GM21619 (cell line): Measurements from ENCODE around the gene PDZD2.
A peak's percentile ranks its signal among the peaks of the same experiment; 100 is the strongest.

Source experiments
- ATAC-seq: cut with Tn5 transposase; IDR thresholded peaks from one replicate; pipeline ENCODE4 v1.9.1; 2021; ENCODE audit not compliant: unreplicated experiment

PDZD2 gene

DNA sequence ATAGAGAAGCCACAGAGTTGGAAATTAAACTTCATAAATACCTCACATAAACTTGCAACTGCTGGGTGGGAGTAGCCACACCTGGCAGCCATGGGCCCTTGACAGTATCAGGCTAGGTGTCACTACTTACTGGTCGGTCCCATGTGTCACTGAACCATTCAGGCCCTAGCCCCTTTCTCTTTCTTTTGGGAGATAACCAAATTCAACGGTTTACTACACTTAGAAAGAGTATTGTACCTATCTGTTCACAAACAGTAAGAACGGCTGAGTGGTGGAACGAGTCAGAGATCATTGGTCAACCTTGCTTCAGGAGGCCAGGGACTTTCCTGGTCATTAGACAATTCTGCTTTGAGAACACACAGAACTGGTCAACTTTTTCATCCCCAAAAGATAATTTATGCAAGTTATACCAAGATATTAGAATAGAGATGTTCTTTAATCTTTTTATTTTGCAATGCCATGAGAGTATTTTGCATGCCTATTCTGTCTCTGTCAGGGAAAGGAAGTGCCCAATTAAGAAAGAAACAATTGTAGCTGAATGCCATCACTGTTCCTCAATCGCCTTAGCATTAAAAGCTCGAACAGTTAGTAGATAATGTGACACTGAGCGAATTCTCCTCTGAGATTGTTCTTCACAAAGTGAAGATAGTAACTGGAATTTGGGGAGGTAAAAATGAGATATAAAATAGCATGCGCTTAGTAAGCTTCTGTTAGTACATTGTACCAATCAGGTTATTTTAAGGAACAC, 484.3 kb downstream of the PDZD2 start:
- ATAC-seq = peak; percentile 44

DNA sequence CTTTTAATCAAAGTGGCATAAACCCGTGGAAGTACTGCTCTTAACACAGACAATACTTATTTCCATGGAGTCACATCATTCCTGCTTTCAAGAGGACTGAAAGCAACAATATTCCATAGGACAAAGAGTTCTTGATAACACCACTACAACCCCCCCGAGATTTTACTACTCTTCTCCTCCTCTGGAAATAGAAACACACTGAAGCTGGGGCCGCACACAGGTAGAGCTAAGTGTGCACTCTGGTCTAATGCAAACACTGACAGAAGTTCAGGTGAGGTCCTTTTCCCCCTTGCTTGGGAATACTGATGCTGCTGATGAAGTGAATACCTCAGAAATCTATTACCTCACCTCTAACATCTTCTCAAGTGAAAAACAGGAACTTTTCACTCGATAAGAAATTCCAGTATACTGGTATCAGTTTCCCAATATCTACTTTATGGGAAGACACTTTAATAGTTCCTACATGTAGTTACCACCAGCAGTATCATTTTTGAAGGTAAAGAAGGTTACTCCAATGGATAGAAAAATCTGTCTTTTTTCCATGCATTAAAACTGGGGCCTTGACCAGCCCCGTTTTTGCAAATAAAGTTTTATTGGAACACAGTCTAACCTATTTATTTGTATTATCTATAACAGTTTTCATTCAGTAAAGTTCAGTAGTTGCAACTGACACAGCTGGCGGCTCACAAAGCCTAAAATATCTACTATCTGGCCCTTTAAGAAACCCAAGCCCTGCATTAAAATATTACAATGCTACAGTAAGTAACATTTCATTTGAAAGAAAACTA, 485.2 kb downstream of the PDZD2 start:
- ATAC-seq = no peak

DNA sequence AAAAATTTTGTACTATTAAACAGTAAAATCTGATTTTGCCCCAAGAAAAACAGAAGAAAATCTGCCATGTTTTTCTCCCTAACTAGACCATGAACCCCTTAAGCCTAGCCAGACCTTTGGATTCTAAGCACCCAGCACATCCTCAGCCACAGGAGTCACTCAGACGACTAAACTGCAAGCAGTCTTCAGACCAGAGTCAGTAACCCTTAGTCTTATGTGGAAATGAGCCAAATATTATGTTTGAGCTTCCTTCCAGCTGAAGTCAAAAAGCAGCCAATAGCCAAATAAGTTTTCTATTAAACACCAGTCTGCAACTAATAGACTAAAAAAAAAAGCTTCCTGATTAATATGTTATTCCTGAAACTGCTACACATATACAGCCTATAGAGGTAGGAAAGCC, 487.8 kb downstream of the PDZD2 start:
- no peak for ATAC-seq

DNA sequence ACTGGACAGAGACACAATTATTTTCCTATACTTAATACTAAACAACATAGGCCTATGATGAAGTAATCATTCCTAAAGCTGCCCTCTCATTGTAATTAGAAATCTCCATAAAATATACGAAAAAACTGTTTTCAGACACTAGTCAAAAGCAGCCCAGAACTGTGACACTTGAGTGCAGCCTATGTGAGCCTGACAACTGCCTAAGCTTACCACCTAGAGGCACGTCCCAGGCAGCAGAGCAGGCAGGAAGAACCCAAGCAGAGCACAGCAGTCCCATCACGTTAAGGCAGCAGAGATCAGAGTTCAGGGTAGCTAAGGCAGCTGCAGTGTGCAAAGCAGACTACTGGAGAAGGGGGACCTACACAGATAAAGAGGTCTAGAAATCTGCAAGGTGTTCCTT, 488.8 kb downstream of the PDZD2 start:
- ATAC-seq = no peak

DNA sequence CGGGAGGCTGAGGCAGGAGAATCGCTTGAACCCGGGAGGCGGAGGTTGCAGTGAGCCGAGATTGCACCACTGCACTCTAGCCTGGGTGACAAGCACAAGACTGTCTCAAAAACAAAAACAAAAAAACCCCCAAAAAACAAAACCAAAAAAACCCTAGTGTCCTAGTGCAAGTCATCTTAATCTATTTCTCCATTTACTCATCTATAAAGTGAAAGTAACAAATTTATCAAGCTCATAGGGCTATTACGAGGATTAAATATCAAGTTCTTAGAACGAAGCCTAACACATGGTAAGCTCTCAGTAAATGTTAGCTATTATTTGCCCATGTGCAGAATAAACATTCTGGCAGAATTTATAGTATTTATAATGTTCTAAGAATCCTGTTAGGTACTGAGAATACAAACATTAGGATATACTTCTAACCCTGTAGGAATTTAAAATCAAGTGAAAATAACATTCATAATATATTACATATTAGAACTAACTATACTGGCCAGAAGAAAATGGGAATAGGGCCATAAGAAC, 490.2 kb downstream of the PDZD2 start:
- no peak for ATAC-seq

DNA sequence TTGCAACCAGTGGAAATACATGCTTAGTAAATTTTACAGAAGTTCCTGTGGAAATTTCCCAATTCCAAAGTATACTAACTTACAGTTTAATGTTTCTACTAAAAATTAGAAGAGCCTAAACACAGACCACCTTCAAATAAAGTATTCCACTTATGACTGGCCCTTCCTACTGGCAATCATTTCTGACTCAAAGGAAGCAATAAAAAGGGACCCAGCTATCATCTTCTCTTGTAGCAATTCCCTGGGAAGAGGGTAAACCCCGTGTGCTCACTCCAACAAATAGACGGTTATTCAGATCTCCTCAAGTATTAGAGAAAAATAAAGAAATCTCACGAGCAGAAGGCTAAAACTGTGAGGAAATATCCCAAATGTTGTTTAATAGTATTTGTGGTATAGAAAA, 491.9 kb downstream of the PDZD2 start:
- no peak for ATAC-seq

DNA sequence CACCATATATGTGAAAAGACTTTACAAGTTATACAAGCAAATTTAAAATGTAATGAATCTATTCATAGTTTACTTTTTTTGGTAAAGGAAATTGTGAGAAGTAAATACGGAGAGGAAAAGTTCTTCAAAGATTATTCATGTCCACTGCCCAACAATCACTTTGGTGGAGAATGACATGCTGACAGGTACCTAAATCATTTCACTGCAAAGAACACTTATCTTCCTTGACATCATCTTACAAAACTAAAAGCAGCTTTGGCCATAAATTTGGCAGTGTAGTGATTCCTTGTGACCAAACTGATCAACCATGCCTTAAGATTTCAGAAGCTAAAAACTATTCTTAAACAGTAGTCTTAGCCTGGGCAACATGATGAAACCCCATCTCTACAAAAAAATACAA, 492.7 kb downstream of the PDZD2 start:
- no peak for ATAC-seq

DNA sequence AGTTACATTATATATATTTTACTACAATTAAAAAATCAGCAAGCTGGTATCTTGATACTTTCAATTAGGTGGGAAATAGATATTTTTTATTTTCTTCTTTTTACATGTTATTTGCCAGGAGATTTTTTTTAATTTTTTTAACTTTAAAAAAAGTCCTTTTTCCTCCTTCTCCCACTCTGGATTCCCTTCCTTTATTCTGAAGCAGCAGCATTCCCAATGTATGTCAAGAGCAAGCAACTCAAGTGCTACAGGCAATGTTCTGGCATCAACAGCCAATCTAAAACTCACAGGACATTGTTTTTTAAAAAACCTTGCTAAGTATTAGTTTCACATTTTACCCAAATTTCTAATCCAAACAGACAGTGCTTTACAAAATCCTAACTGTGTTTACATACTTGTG, 493.8 kb downstream of the PDZD2 start:
- no peak for ATAC-seq

DNA sequence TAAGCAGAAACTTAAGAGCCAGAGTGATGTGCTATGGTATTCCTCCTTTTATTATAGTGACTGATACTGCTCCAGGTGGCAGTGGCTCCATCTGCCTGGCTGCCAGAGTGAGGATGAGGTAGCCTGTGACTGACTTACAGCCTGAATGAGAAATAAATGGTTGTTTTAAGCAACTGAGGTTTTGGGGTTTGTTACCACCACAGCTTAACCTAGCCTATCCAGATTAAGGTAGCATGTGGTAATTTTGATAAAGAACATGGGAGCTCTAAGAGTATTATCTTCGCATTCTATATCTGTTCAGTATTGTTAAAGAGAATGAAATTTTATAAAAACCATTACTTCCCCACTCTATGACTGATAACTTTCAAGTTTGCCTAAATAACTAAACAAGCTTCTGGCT, 496.2 kb downstream of the PDZD2 start:
- no peak for ATAC-seq

DNA sequence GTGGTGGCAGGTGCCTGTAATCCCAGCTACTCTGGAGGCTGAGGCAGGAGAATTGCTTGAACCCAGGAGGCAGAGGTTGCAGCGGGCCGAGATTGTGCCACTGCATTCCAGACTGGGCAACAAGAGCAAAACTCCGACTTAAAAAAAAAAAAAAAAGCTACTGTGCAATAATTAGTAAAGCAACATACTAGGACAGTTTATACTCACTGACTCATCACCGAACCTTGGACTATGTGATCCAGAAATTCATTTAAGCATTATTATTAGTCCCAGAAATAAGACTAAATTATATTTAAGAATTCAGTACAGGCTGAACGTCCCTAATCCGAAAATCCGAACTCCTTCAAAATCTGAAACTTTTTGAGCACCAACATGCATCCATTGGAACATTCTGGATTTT, 497.4 kb downstream of the PDZD2 start:
- ATAC-seq = no peak

DNA sequence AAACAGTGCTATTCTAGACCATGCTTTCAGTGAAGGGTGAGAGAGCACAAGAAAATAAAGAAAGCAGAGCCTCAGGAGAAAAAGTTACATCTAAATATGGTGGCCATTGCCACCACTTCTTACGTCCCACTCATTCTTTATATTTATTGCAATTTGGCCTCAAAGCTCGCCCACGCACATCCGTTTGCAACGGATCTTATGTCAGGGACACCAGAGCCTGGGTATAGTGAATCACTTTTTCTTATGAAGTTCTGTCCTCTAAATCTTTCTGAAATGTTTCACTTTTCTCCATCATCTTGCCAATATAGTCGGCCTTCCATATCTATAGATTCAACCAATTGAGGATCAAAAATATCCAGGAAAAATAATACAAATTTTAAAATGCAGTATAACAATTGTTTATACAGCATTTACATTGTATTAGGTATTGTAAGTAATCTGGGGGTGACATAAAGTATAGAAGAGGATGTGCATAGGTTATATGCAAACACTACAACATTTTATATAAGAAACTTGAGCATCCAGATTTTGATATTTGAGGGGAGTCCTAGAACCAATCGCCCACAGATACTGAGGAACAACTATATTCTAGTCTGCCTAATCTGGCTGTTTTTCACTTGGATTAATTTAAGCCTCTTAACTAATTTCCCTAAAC, 500.0 kb downstream of the PDZD2 start:
- ATAC-seq = no peak

DNA sequence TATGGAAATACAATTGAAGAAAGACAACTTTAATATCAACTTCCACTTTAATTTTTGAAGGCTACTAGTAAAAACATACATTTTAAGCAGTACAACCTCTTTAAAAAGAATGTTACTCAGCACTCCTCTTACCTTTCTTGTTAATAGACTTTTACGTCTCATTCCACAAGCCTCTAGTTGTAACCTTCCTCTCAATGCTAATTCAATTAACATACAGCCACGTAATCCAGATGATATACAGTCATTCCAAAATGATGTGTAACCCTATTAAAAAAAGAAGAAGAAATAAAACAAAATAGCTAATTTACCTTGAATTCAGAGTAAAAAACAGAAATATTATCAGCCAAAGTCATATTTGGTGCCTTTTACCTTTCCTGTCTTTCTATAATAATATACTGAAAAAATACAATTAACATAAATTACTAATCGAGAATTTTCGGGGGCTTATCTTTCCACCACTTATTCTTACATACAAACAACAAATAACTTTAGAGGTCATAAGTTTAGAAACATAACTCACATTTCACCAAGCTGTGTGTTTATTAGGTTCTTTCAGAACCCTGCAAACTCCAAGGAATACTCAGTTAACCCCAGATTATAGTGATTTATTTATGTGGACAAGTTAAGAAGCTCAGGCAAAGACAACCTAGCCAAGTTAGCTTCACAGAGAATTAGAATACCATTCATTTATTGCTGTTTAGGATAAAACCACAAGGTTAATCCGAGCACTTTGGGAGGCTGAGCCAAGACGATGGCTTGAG, 504.9 kb downstream of the PDZD2 start:
- no peak for ATAC-seq

DNA sequence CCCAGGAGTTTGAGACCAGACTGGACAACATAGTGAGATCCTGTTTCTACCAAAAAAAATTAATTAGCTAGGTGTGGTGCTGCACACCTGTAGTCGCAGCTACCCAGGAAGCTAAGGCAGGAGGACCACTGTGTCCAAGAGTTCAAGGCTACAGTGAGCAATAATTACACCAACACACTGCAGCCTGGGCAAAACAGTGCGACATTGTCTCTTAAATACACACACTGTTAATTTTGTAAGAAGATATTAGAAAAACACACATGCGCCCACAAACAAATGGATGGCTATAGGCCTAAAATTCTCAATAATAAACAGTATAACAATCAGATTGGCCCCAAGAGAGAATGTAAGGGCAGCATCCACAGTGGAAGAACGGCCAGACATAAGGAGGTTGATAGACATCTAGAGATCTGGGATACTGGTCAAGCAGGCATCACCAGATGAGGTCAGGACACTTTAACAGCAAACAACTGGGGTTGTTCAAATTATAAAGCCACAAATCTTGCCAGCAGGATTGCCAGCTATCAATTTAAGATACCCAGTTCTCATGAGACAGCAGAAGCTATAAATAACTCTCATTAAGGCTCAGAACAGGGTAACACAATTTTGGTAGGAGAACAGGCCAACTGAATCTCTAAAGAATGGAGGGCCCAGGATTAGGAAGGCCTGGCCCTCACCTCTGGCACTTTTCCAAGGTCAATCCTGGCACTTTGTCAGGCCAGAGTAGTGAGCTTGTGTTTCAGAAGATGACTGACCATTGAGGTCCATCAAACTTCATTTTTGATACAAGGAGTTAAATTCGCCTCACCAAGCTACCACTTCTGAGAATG, 505.7 kb downstream of the PDZD2 start:
- ATAC-seq = no peak

DNA sequence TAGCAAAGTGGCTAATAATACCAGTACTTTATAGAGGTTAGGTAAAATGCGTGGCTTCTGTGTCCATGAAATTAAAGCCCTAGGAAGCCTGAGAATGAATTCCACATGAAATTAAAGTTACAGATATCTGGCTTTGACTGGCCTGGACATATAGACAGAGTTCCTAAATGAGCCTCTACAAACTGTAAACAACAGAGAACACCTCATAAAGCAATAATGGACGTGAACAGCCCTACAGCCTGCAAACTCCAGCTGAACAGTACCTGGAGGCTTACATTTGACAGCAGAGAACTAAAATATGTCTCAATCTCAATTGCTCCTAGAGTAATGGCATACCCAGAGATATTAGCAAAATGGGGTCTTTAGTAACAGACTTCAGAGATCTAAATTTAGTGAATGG, 506.4 kb downstream of the PDZD2 start:
- ATAC-seq = no peak

DNA sequence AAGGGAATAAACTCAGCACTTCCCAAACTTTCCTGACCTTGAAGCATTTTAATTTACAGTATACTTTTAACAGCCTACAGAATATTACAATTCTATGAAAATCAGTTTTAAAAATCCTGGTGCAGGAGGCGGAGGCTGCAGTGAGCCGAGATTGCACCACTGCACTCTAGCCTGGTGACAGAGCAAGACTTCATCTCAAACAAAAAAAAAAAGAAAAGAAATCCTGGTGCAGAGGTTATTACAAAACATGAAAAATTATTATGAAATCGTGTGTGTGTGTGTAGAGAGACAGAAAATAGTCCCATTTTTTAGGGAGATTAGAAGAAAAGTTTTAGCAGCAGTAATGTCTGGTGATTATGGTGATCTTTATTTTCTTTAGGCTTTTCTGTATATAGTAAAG, 508.3 kb downstream of the PDZD2 start:
- ATAC-seq = no peak

DNA sequence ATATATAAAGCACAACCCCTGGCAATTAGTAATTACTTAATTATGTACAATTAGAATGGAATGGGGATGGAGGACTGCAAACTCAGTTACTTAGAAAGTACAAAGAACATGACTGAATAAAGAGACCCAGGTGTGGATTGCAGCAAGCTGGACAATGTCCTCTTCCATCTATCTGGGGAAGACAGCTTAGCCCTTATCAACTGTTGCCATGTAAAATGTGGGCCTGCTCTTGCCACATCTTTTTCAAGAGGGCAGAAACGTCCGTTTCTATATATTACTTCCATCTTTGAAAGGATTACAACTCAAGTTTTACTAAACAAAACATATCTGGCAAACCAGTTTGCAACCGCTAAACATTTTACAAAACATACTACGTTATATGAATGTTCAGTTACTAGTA, 509.0 kb downstream of the PDZD2 start:
- no peak for ATAC-seq

DNA sequence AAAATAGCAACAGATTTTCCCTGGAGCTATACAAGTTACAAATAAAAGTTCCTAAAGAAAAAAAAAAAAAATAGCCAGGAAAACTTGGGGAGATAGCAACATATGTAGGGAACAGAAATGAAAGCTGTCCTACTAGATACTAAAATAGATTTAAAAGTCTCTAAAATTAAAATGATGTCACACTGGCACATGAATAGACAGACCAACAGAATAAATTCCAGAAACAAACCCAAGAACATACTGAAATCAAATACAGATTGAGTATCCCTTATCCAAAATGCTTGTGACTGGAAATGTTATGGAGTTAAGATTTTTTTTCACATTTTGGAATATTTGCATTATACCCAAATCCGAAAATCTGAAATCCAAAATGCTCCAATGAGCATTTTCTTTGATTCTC, 511.4 kb downstream of the PDZD2 start:
- ATAC-seq = no peak

DNA sequence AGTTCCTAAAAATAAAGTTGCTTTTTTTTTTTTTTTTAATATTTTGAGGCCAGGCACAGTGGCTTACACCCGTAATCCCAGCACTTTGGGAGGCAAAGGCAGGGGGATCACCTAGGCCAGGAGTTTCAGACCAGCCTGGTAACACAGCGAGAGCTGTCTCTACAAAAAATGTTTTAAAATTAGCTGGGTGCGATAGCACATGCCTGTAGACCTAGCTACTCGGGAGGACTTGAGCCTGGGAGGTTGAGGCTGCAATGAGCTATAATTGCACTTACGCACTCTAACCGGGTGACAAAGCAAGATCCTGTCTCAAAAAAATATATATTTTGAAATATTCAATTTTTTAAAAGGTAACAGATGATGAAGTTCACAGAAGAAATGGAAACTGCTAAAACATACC, 512.3 kb downstream of the PDZD2 start:
- ATAC-seq = no peak

DNA sequence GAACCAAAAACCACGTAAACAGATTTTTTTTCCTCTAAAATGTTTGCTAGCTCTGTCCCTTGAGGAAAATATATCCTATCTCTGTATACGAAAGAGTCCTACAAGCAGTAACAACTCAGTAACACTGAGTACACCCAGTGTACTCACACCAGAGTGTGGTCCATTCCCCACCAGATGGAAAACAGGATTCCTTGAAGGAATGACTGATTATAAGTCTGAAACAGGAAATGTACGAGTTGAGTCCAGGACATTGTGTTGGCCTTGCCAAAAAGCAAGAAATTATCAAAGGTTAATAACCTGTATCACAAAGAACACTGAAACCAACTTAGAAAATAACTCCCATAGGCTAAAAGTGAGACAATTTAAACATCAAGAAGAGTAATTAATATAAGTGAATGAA, 514.8 kb downstream of the PDZD2 start:
- no peak for ATAC-seq

DNA sequence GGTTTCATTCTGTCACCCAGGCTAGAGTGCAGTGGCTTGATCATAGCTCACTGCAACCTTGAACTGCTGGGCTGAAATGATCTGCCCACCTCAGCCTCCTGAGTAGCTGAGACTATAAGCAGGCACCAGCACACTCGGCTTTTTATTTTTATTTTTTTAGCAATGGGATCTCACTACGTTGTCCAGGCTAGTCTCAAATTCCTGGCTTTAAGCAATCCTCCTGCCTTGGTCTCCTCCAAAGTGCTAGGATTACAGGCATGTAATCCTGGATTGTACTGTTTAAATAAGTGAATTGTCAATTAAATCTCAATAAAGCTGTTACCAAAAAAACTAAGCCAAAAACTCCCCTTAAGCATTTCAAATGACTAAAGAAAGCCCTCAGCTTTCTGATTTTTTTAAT, 516.3 kb downstream of the PDZD2 start:
- no peak for ATAC-seq
